OCI-LY7 (cell line): ENCODE results near the gene NCKAP1. TPM values are rescaled to one million over a fixed set of nuclear protein-coding genes. Genes with fewer than 3 reads are reported as not detected.

ENCODE experiments used
- BruUV-seq: library from RNA; stranded (reverse); fragments of 400-500 nt; replicated peaks from 2 replicates; lab custom pipeline; 2021; lab: Mats Ljungman, UMichigan
- CTCF ChIA-PET: fragments of 300-600 bp; sonication (Branson Sonifier 250); formaldehyde crosslinking; loops from one replicate; lab custom pipeline; 2022; ENCODE audit warnings: antibody characterized with exemption; ENCODE audit not compliant: unreplicated experiment; lab: Charles Lee
- POLR2A ChIA-PET: fragments of 300-600 bp; sonication (Branson Sonifier 250); formaldehyde crosslinking; loops from one replicate; lab custom pipeline; 2022; ENCODE audit warnings: antibody characterized with exemption; lab: Charles Lee
- DNase-seq: peaks from one replicate; pipeline ENCODE4 v3.0.0-alpha.2; 2015; ENCODE audit warnings: low spot score
- H2AFZ ChIP-seq: fragments of 200-600 bp; sonication (generic), shearing (Covaris generic); 2 replicates; pipeline ENCODE4 v1.6.1; 2014; ENCODE audit warnings: mild to moderate bottlenecking, antibody characterized with exemption, low read length, moderate library complexity
- H3K27ac ChIP-seq: fragments of 200-600 bp; sonication (generic); 2 replicates; pipeline ENCODE4 v1.5.1; 2014; ENCODE audit warnings: mixed run types, low read depth, mild to moderate bottlenecking, moderate library complexity, low read length, inconsistent platforms; ENCODE audit not compliant: poor library complexity, severe bottlenecking
- H3K36me3 ChIP-seq: fragments of 200-600 bp; sonication (generic); 2 replicates; pipeline ENCODE4 v1.6.1; 2014; ENCODE audit warnings: mild to moderate bottlenecking, antibody characterized with exemption, low read length, moderate library complexity, mixed read lengths; ENCODE audit not compliant: insufficient read depth
- H3K4me1 ChIP-seq: fragments of 200-600 bp; sonication (generic); 2 replicates; pipeline ENCODE4 v1.5.1; 2014; ENCODE audit warnings: mild to moderate bottlenecking, low read length; ENCODE audit not compliant: insufficient read depth, poor library complexity, severe bottlenecking
- H3K4me2 ChIP-seq: fragments of 200-600 bp; sonication (generic); 2 replicates; pipeline ENCODE4 v1.6.1; 2014; ENCODE audit warnings: mild to moderate bottlenecking, low read length
- H3K4me3 ChIP-seq: fragments of 200-600 bp; sonication (generic); 2 replicates; pipeline ENCODE4 v1.5.1; 2014; ENCODE audit warnings: mild to moderate bottlenecking, low read depth, low read length; ENCODE audit not compliant: poor library complexity, severe bottlenecking
- H3K79me2 ChIP-seq: fragments of 200-600 bp; sonication (generic); 2 replicates; pipeline ENCODE4 v1.6.1; 2016; ENCODE audit warnings: low read depth, mild to moderate bottlenecking, low read length, moderate library complexity, mixed read lengths; ENCODE audit not compliant: insufficient read depth
- H3K9me2 ChIP-seq: fragments of 200-600 bp; sonication (generic); 2 replicates; pipeline ENCODE4 v1.6.1; 2016; ENCODE audit warnings: mild to moderate bottlenecking, low read length, mixed read lengths; ENCODE audit not compliant: insufficient read depth
- H3K9me3 ChIP-seq: fragments of 200-600 bp; sonication (generic); 2 replicates; pipeline ENCODE4 v1.6.1; 2014; ENCODE audit warnings: mild to moderate bottlenecking, mixed run types, low read length, mixed read lengths
- H4K20me1 ChIP-seq: fragments of 200-600 bp; sonication (generic); 2 replicates; pipeline ENCODE4 v1.6.1; 2014; ENCODE audit warnings: mild to moderate bottlenecking, antibody characterized with exemption, low read length, moderate library complexity, mixed read lengths; ENCODE audit not compliant: insufficient read depth
- EZH2phosphoT487 ChIP-seq: fragments of 200-600 bp; sonication (generic); IDR thresholded peaks from 2 replicates; pipeline ENCODE4 v1.6.1; 2018; ENCODE audit warnings: low read depth, borderline replicate concordance, mild to moderate bottlenecking, mixed run types, antibody characterized with exemption, low read length, moderate library complexity, mixed read lengths
- intact Hi-C: fragments of 100-400 bp; cut with micrococcal nuclease; formaldehyde crosslinking; loops from one replicate; pipeline ENCODE4 v1.10.0; 2022; ENCODE audit not compliant: unreplicated experiment
- total RNA-seq, 2 experiments: library from RNA; depleted of rRNA in 1 of 2; stranded (reverse); fragments of >200 nt in 1 of 2; shearing (Covaris generic) in 1 of 2; gene quantifications; 2 replicates each; pipeline ENCODE4 v1.2.3, GENCODE V29; 2014 to 2022
- TF ChIP-seq, protein P1 (sequence below): fragments of 200-600 bp; sonication (generic); conservative IDR thresholded peaks from 2 replicates; pipeline ENCODE4 v1.5.1; 2014; ENCODE audit warnings: mild to moderate bottlenecking, antibody characterized with exemption, low read length, moderate library complexity, mixed read lengths

Gene NCKAP1
- total RNA-seq, 2 experiments from 2014 or later = 0.06 to 0.55 TPM

DNA sequence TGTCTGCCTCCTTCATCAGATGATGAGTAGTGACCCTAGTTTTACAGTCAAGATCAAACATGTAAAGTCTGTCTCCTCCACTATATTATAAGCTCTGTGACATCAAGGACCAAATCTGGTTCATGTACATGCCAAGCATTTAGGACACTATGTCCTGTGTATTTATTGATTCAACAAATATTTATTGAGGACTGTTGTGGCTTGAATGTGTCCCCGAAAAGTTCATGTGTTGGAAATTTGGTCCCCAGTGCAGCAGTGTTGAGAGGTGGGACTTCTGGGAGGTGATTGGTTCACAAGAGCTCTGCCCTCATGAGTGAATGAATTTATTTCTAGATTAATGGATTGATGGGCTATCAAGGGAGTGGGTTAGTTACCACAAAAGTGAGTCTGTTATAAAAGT is 125.2 kb downstream of the NCKAP1 start:
- H3K4me1 ChIP-seq = peaks cover 9% of the 10 kb centered on the region
- H3K36me3 ChIP-seq = no peaks in the 10 kb centered on the region
- no peaks in the 10 kb centered on the region for H3K9me3 ChIP-seq
- intact Hi-C loops = no loop called here
- H3K9me2 ChIP-seq = no peaks in the 10 kb centered on the region
- H2AFZ ChIP-seq = no peak overlapping the region
- BruUV-seq = no TSS peak
- DNase-seq = no peak
- no peak overlapping the region for H3K4me3 ChIP-seq
- H3K27ac ChIP-seq = no peak overlapping the region
- POLR2A ChIA-PET = interaction anchor here (1.3 to 2.0 kb wide), 2 partner anchors 12 to 14 kb away, joined by 4 to 6 read pairs; no protein-coding TSS in a partner anchor
- CTCF ChIA-PET = no interaction called here
- no peaks in the 10 kb centered on the region for H4K20me1 ChIP-seq
- H3K4me2 ChIP-seq = no peak overlapping the region
- no peaks in the 10 kb centered on the region for H3K79me2 ChIP-seq
- TF ChIP-seq, protein P1, sequence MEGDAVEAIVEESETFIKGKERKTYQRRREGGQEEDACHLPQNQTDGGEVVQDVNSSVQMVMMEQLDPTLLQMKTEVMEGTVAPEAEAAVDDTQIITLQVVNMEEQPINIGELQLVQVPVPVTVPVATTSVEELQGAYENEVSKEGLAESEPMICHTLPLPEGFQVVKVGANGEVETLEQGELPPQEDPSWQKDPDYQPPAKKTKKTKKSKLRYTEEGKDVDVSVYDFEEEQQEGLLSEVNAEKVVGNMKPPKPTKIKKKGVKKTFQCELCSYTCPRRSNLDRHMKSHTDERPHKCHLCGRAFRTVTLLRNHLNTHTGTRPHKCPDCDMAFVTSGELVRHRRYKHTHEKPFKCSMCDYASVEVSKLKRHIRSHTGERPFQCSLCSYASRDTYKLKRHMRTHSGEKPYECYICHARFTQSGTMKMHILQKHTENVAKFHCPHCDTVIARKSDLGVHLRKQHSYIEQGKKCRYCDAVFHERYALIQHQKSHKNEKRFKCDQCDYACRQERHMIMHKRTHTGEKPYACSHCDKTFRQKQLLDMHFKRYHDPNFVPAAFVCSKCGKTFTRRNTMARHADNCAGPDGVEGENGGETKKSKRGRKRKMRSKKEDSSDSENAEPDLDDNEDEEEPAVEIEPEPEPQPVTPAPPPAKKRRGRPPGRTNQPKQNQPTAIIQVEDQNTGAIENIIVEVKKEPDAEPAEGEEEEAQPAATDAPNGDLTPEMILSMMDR = no peak
- no peak for TF ChIP-seq EZH2phosphoT487

DNA sequence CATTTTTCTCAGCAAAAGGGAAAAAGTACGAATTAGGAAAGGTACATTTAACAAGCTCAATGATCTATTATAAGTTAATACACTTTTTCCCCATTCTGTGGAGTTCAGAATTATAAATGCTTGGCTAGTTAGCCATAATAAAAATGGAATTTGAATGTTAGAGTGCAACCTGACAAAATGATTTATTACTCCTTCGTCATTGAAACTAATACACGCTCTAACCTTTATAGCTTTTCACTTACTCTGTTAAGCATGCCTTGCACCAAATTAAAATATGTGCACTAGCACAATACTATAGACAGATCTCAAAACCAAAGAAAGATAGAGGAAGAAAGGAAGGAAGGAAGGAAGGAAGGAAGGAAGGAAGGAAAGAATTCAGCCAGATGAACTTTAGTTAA is 125.7 kb downstream of the NCKAP1 start:
- POLR2A ChIA-PET = interaction anchor here (0.6 to 2.0 kb wide), 5 partner anchors 11 to 739 kb away, joined by 4 to 6 read pairs (median 4); no protein-coding TSS in a partner anchor
- H3K9me2 ChIP-seq = no peaks in the 10 kb centered on the region
- no peaks in the 10 kb centered on the region for H3K79me2 ChIP-seq
- intact Hi-C loops = no loop called here
- H3K4me2 ChIP-seq = no peak overlapping the region
- H3K4me1 ChIP-seq = peaks cover 9% of the 10 kb centered on the region
- H4K20me1 ChIP-seq = no peaks in the 10 kb centered on the region
- no peak overlapping the region for H2AFZ ChIP-seq
- no peak for TF ChIP-seq EZH2phosphoT487
- TF ChIP-seq, protein P1 = no peak
- no peaks in the 10 kb centered on the region for H3K9me3 ChIP-seq
- BruUV-seq = no TSS peak
- DNase-seq = no peak
- CTCF ChIA-PET = no interaction called here
- no peak overlapping the region for H3K27ac ChIP-seq
- H3K4me3 ChIP-seq = no peak overlapping the region
- H3K36me3 ChIP-seq = no peaks in the 10 kb centered on the region

DNA sequence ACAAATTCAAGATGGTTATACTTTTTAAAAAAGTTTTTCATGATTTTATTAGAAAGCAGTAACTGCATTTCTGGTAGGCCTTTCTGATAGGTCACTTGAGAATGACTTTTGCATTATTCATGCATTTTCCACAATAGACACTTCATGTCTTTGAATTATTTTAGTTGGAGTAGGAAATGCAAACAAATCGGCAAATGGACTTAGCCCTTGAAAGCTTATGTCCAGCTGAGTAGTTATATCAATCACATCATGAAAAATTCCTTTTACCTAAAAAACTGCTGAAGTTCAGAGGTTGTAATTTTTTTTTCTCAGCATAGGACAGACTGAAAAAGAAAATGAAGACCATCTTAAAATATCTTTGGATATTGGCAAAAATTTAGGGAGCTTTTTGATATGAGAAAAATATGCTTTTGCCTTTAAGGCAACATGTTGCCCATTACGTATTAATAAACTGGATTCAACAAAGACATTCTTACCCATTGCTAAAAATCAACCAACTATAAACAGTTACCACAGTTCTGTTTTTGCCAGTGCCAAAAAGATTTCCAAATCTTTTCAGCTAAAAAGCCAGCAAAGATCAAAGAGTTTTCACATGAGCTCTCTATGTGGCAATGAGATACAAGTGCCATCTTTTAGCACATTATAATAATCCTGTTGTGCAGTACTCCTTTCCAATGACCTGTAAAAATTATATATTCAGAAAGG is 126.3 kb downstream of the NCKAP1 start:
- Histone ChIP-seq H3K27ac (no peak overlapping the region), H2AFZ (no peak overlapping the region), H4K20me1 (no peaks in the 10 kb centered on the region), H3K9me2 (no peaks in the 10 kb centered on the region), H3K4me2 (no peak overlapping the region), H3K4me1 (peaks cover 9% of the 10 kb centered on the region), H3K9me3 (no peaks in the 10 kb centered on the region), H3K4me3 (no peak overlapping the region), H3K36me3 (no peaks in the 10 kb centered on the region), H3K79me2 (no peaks in the 10 kb centered on the region)
- ChIA-PET POLR2A (interaction anchor here (0.6 to 2.0 kb wide), 5 partner anchors 11 to 738 kb away, joined by 4 to 6 read pairs (median 4); no protein-coding TSS in a partner anchor), CTCF (no interaction called here)
- no peak for DNase-seq
- TF ChIP-seq EZH2phosphoT487 = no peak
- TF ChIP-seq, protein P1 = no peak
- no TSS peak for BruUV-seq
- intact Hi-C loops = no loop called here
